GM12875 (cell line): ENCODE results near the gene HMCN1.

ENCODE experiments used
- H3K4me3 ChIP-seq: one replicate; pipeline ENCODE4 v1.5.1; 2011; ENCODE audit warnings: low read depth, low read length, control low read depth
- CTCF ChIP-seq: IDR thresholded peaks from 2 replicates; pipeline ENCODE4 v1.5.1; 2011; ENCODE audit warnings: low read depth, mild to moderate bottlenecking, control low read depth, inconsistent platforms, low read length, moderate library complexity, borderline replicate concordance; ENCODE audit not compliant: insufficient read depth

The HMCN1 gene

DNA sequence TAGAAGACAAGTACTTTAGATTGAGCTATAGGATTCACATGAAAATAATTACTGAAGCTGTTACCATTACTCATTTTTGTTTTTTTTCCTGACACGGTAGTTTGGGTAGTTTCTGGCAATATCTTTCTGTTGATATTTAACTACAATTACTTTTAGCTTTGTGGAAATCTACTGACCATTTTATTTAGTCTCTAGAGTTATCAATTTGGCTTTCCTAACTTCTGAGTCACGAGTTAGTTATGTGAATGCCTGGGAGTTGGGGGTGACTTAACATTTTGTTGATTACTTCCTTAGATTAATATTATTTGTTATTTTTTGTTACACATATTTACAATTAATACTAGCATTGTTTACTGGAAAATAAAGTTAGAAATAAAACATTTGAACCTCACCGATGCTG is 160.6 kb downstream of the HMCN1 start:
- TF ChIP-seq CTCF, result no peak
- H3K4me3 ChIP-seq, result no peak overlapping the region

GRCh38 chr1:185895208-185895900 is 161.2 kb downstream of the HMCN1 start:
- TF ChIP-seq CTCF, result no peak
- H3K4me3 ChIP-seq, result no peak overlapping the region

GRCh38 chr1:185896863-185897262 is 162.7 kb downstream of the HMCN1 start:
- no peak overlapping the region for H3K4me3 ChIP-seq
- no peak for TF ChIP-seq CTCF

GRCh38 chr1:185906186-185906585 is 172.0 kb downstream of the HMCN1 start:
- H3K4me3 ChIP-seq, result no peak overlapping the region
- TF ChIP-seq CTCF, result no peak

- no peak for TF ChIP-seq CTCF
Measured at GRCh38 chr1:185907246-185907645, 173.1 kb downstream of the HMCN1 start.

GRCh38 chr1:185911978-185912377 is 177.8 kb downstream of the HMCN1 start:
- no peak overlapping the region for H3K4me3 ChIP-seq
- TF ChIP-seq CTCF, result no peak

More at GRCh38 chr1:185907246-185907645, 173.1 kb downstream of the HMCN1 start:
- no peak overlapping the region for H3K4me3 ChIP-seq

GRCh38 chr1:185912504-185912903 is 178.3 kb downstream of the HMCN1 start:
- H3K4me3 ChIP-seq, result no peak overlapping the region
- TF ChIP-seq CTCF, result no peak
